Amygdala (tissue), 56 donors: Measurements from ENCODE around the gene ZDHHC11.
"Not testable (repeated sequence)": the region's sequence is repeated elsewhere in the genome, so short reads cannot be mapped to it uniquely, and the experiment has no call there.

ENCODE experiments used
- DNase-seq, 56 donors: peaks; one replicate each; lab custom pipeline; 2025; lab: John Stamatoyannopoulos, UW

ZDHHC11 gene

GRCh38 chr5:753567-754142 lies 97.1 kb downstream of the ZDHHC11 start:
- not testable (repeated sequence) for DNase-seq

- not testable (repeated sequence) for DNase-seq
These were observed 98.2 kb downstream of the ZDHHC11 start for GRCh38 chr5:752532-753115.

GRCh38 chr5:751992-752391 lies 98.8 kb downstream of the ZDHHC11 start:
- not testable (repeated sequence) for DNase-seq

GRCh38 chr5:751496-751895 lies 99.3 kb downstream of the ZDHHC11 start:
- no peak for DNase-seq

GRCh38 chr5:750226-750625 lies 100.6 kb downstream of the ZDHHC11 start:
- not testable (repeated sequence) for DNase-seq

GRCh38 chr5:749101-749670 lies 101.6 kb downstream of the ZDHHC11 start:
- no peak for DNase-seq

- DNase-seq: not testable (repeated sequence)
These were observed 102.5 kb downstream of the ZDHHC11 start for GRCh38 chr5:748011-748980.

- DNase-seq: not testable (repeated sequence)
These were observed 103.4 kb downstream of the ZDHHC11 start for GRCh38 chr5:747303-747844.

- DNase-seq: peak in 2 of 56 donors; percentile 24 to 37
These were observed 104.5 kb downstream of the ZDHHC11 start for GRCh38 chr5:746258-746761.
